Stimulated activated CD8-positive, alpha-beta memory T cell treated with anti-CD3 and anti-CD28 coated beads, Interleukin-12 subunit alpha, Interleukin-12 subunit beta, amount 100 ng/mL, for 4 hours (primary cell): ENCODE results near the gene PEA15.

Source experiments
- DNase-seq: peaks from one replicate; pipeline ENCODE4 v3.0.0-alpha.2; 2020; ENCODE audit warnings: low read depth

PEA15 gene

GRCh38 chr1:160239582-160240299, 34.6 kb downstream of the PEA15 start:
- no peak for DNase-seq

GRCh38 chr1:160243767-160244166, 38.6 kb downstream of the PEA15 start:
- no peak for DNase-seq

- DNase-seq, result no peak
These were observed 39.0 kb downstream of the PEA15 start for GRCh38 chr1:160244209-160244608.

- no peak for DNase-seq
These were observed 40.2 kb downstream of the PEA15 start for GRCh38 chr1:160245434-160245833.

GRCh38 chr1:160247053-160247452, 41.9 kb downstream of the PEA15 start:
- DNase-seq, result no peak

GRCh38 chr1:160251011-160251410, 45.8 kb downstream of the PEA15 start:
- DNase-seq, result no peak

- no peak for DNase-seq
These were observed 46.7 kb downstream of the PEA15 start for GRCh38 chr1:160251687-160252526.

GRCh38 chr1:160255781-160256300, 50.7 kb downstream of the PEA15 start:
- no peak for DNase-seq

GRCh38 chr1:160256396-160257046, 51.3 kb downstream of the PEA15 start:
- DNase-seq, result no peak

GRCh38 chr1:160257411-160258015, 52.3 kb downstream of the PEA15 start:
- no peak for DNase-seq

- no peak for DNase-seq
These were observed 53.1 kb downstream of the PEA15 start for GRCh38 chr1:160258177-160258798.

- DNase-seq, result no peak
These were observed 55.5 kb downstream of the PEA15 start for GRCh38 chr1:160260406-160261382.

GRCh38 chr1:160261556-160261892, 56.3 kb downstream of the PEA15 start:
- peak; percentile 50 for DNase-seq

GRCh38 chr1:160261893-160262794, 57.0 kb downstream of the PEA15 start, which contains the start of gene DCAF8:
Gene DCAF8 (minus strand): TSS chr1:160262549. CDS start chr1:160244008, 18,541 bp downstream.
- DNase-seq, result peak; percentile 94

- DNase-seq, result no peak
These were observed 59.7 kb downstream of the PEA15 start for GRCh38 chr1:160264795-160265307.
